HG03175 (cell line): ENCODE data around the gene TAF1B.
A peak's percentile ranks its signal among the peaks of the same experiment; 100 is the strongest.
"Not testable (repeated sequence)": the region's sequence is repeated elsewhere in the genome, so short reads cannot be mapped to it uniquely, and the experiment has no call there.

Experiments used
- ATAC-seq: cut with Tn5 transposase; IDR thresholded peaks from one replicate; pipeline ENCODE4 v1.9.1; 2021; ENCODE audit warnings: mild to moderate bottlenecking, moderate library complexity; ENCODE audit not compliant: unreplicated experiment

TAF1B gene

GRCh38 chr2:9879455-9880194 is 36.4 kb downstream of the TAF1B start:
- ATAC-seq: no peak

- ATAC-seq: no peak
Observed at GRCh38 chr2:9883897-9884296, 40.6 kb downstream of the TAF1B start.

GRCh38 chr2:9884436-9884835 is 41.2 kb downstream of the TAF1B start:
- ATAC-seq: no peak

GRCh38 chr2:9885036-9885684 is 41.9 kb downstream of the TAF1B start:
- ATAC-seq: no peak

- ATAC-seq: no peak
Observed at GRCh38 chr2:9887513-9887912, 44.2 kb downstream of the TAF1B start.

- ATAC-seq: no peak
Observed at GRCh38 chr2:9889812-9890261, 46.6 kb downstream of the TAF1B start.

GRCh38 chr2:9892236-9892635 is 49.0 kb downstream of the TAF1B start:
- no peak for ATAC-seq

GRCh38 chr2:9895669-9896590 is 52.7 kb downstream of the TAF1B start:
- ATAC-seq: no peak

GRCh38 chr2:9897331-9897737 is 54.1 kb downstream of the TAF1B start:
- peak; percentile 70 for ATAC-seq

GRCh38 chr2:9897846-9898245 is 54.6 kb downstream of the TAF1B start:
- ATAC-seq: no peak

GRCh38 chr2:9905413-9905812 is 62.1 kb downstream of the TAF1B start:
- no peak for ATAC-seq

- no peak for ATAC-seq
Observed at GRCh38 chr2:9907402-9907801, 64.1 kb downstream of the TAF1B start.

GRCh38 chr2:9908639-9909038 is 65.4 kb downstream of the TAF1B start:
- ATAC-seq: no peak

GRCh38 chr2:9909106-9909505 is 65.8 kb downstream of the TAF1B start:
- ATAC-seq: no peak

GRCh38 chr2:9910699-9911098 is 67.4 kb downstream of the TAF1B start:
- no peak for ATAC-seq

- no peak for ATAC-seq
Observed at GRCh38 chr2:9912468-9912867, 69.2 kb downstream of the TAF1B start.

- ATAC-seq: peak; percentile 97
Observed at GRCh38 chr2:9914384-9915065, 71.3 kb downstream of the TAF1B start.

- ATAC-seq: no peak
Observed at GRCh38 chr2:9918275-9918674, 75.0 kb downstream of the TAF1B start.

GRCh38 chr2:9919512-9919911 is 76.2 kb downstream of the TAF1B start:
- no peak for ATAC-seq

- ATAC-seq: not testable (repeated sequence)
Observed at GRCh38 chr2:9927020-9927419, 83.7 kb downstream of the TAF1B start.

GRCh38 chr2:9937258-9937657 is 94.0 kb downstream of the TAF1B start:
- no peak for ATAC-seq
